CD4-positive, alpha-beta T cell treated with Interleukin-21 for 1 hour (primary cell): ENCODE measurements around the gene ANKRD1.
"Not testable (repeated sequence)": the region's sequence is repeated elsewhere in the genome, so short reads cannot be mapped to it uniquely, and the experiment has no call there.

ENCODE experiments used
- DNase-seq: peaks from one replicate; pipeline ENCODE4 v3.0.0-alpha.2; 2020

Gene ANKRD1

GRCh38 chr10:90920986-90921666 is at the start of gene ANKRD1:
ANKRD1 (minus strand) TSS chr10:90921087; CDS start chr10:90921027, 60 bp downstream.
- DNase-seq: no peak

GRCh38 chr10:90969947-90970673 is 49.2 kb upstream of the ANKRD1 start:
- DNase-seq: no peak

GRCh38 chr10:90969121-90969534 is 48.2 kb upstream of the ANKRD1 start:
- DNase-seq: no peak

- DNase-seq: no peak
Measured at GRCh38 chr10:90968328-90969081, 47.6 kb upstream of the ANKRD1 start.

- DNase-seq: no peak
Measured at GRCh38 chr10:90967865-90968264, 47.0 kb upstream of the ANKRD1 start.

- no peak for DNase-seq
Measured at GRCh38 chr10:90966146-90966545, 45.3 kb upstream of the ANKRD1 start.

GRCh38 chr10:90965720-90966119 is 44.8 kb upstream of the ANKRD1 start:
- no peak for DNase-seq

- no peak for DNase-seq
Measured at GRCh38 chr10:90964781-90965465, 44.0 kb upstream of the ANKRD1 start.

GRCh38 chr10:90963331-90963730 is 42.4 kb upstream of the ANKRD1 start:
- DNase-seq: no peak

- DNase-seq: no peak
Measured at GRCh38 chr10:90960355-90960814, 39.5 kb upstream of the ANKRD1 start.

- no peak for DNase-seq
Measured at GRCh38 chr10:90959826-90960225, 38.9 kb upstream of the ANKRD1 start.

- no peak for DNase-seq
Measured at GRCh38 chr10:90958781-90959180, 37.9 kb upstream of the ANKRD1 start.

- no peak for DNase-seq
Measured at GRCh38 chr10:90947030-90947960, 26.4 kb upstream of the ANKRD1 start.

GRCh38 chr10:90945491-90946070 is 24.7 kb upstream of the ANKRD1 start:
- no peak for DNase-seq

GRCh38 chr10:90944749-90945148 is 23.9 kb upstream of the ANKRD1 start:
- no peak for DNase-seq

- not testable (repeated sequence) for DNase-seq
Measured at GRCh38 chr10:90942980-90943379, 22.1 kb upstream of the ANKRD1 start.

GRCh38 chr10:90939648-90940047 is 18.8 kb upstream of the ANKRD1 start:
- DNase-seq: no peak

GRCh38 chr10:90939116-90939515 is 18.2 kb upstream of the ANKRD1 start:
- DNase-seq: no peak

GRCh38 chr10:90937645-90938258 is 16.9 kb upstream of the ANKRD1 start:
- no peak for DNase-seq

- no peak for DNase-seq
Measured at GRCh38 chr10:90936276-90936659, 15.4 kb upstream of the ANKRD1 start.
